WERI-Rb-1 (cell line): ENCODE data around the gene DTHD1.

Experiments used
- DNase-seq: peaks from one replicate; pipeline ENCODE4 v3.0.0-alpha.2; 2020
- H3K27ac ChIP-seq: fragments of 250-450 bp; sonication (Bioruptor Pico); 2 replicates; pipeline ENCODE4 v1.5.1; 2020; ENCODE audit warnings: mild to moderate bottlenecking, moderate library complexity
- H3K27me3 ChIP-seq: fragments of 250-450 bp; sonication (Bioruptor Pico); 2 replicates; pipeline ENCODE4 v1.5.1; 2021; ENCODE audit warnings: mild to moderate bottlenecking, low read depth, moderate library complexity; ENCODE audit not compliant: insufficient read depth, severe bottlenecking
- H3K36me3 ChIP-seq: fragments of 250-450 bp; sonication (Bioruptor Pico); 2 replicates; pipeline ENCODE4 v1.5.1; 2020; ENCODE audit warnings: mild to moderate bottlenecking, moderate library complexity
- H3K4me3 ChIP-seq: 2 replicates; pipeline ENCODE4 v1.5.1; 2011; ENCODE audit warnings: low read depth, mild to moderate bottlenecking, control low read depth, low read length
- H3K9me3 ChIP-seq: fragments of 250-450 bp; sonication (Bioruptor Pico); 2 replicates; pipeline ENCODE4 v1.5.1; 2021; ENCODE audit warnings: mild to moderate bottlenecking, moderate library complexity; ENCODE audit not compliant: severe bottlenecking
- TF ChIP-seq, protein P1 (sequence below): IDR thresholded peaks from 2 replicates; pipeline ENCODE4 v1.5.1; 2011; ENCODE audit warnings: low read depth, mild to moderate bottlenecking, control low read depth, inconsistent platforms, low read length

DTHD1 gene

DNA sequence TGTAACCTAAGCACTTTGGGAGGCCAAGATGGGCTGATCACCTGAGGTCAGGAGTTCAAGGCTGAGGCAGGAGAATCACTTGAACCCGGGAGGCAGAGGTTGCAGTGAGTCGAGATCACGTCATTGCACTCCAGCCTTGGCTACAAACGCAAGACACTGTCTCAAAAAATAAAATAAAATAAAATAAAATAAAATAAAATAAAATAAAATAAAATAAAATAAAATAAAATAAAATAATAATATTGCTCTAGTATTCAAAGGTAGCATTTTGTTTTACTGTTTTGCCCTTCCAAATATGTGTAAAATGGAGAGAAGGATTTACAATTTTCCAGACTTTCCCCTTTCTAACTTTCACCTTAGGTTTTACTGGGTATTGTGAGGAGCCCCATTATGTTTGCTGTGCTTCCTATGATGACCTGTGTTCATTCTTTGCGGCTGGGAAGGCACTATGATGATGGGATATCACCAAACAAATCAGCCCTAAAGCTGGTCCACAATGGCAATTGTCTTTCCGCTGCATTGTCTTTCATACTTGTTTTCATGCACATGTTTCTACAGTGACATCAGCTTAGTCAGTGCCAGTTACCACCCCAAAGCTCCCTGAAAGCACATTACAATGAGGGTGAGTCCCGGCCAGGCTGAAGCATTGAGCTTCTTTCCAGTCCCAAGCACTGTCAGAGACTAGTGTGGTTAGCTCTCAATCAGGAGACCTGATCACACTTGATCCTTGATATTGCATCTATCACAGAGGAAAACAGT lies 50.8 kb downstream of the DTHD1 start:
- H3K9me3 ChIP-seq: no peaks in the 10 kb centered on the region
- H3K27me3 ChIP-seq: peaks cover 84% of the 10 kb centered on the region
- H3K4me3 ChIP-seq: no peak overlapping the region
- H3K27ac ChIP-seq: no peak overlapping the region
- DNase-seq: no peak
- no peaks in the 10 kb centered on the region for H3K36me3 ChIP-seq
- TF ChIP-seq, protein P1, sequence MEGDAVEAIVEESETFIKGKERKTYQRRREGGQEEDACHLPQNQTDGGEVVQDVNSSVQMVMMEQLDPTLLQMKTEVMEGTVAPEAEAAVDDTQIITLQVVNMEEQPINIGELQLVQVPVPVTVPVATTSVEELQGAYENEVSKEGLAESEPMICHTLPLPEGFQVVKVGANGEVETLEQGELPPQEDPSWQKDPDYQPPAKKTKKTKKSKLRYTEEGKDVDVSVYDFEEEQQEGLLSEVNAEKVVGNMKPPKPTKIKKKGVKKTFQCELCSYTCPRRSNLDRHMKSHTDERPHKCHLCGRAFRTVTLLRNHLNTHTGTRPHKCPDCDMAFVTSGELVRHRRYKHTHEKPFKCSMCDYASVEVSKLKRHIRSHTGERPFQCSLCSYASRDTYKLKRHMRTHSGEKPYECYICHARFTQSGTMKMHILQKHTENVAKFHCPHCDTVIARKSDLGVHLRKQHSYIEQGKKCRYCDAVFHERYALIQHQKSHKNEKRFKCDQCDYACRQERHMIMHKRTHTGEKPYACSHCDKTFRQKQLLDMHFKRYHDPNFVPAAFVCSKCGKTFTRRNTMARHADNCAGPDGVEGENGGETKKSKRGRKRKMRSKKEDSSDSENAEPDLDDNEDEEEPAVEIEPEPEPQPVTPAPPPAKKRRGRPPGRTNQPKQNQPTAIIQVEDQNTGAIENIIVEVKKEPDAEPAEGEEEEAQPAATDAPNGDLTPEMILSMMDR: no peak

DNA sequence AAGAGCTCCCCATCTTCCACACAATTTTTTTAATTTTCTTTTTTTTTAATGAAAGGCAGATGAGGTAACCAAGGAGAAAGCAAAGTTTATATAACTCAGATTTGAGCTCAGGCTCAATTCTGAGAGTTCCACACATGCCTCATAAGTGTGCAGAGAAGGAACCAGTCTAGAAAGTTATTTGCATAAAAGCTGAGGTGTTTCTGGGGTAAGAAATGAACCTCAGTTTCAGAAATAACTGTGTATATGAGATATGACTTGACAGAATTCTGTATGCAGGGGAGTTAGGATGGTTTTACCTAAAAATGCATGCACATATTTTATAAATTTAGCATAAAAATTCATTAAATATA lies 51.3 kb downstream of the DTHD1 start:
- H3K36me3 ChIP-seq: no peaks in the 10 kb centered on the region
- H3K9me3 ChIP-seq: no peaks in the 10 kb centered on the region
- TF ChIP-seq, protein P1: no peak
- no peak for DNase-seq
- peaks cover 79% of the 10 kb centered on the region for H3K27me3 ChIP-seq
- H3K4me3 ChIP-seq: no peak overlapping the region
- no peak overlapping the region for H3K27ac ChIP-seq

DNA sequence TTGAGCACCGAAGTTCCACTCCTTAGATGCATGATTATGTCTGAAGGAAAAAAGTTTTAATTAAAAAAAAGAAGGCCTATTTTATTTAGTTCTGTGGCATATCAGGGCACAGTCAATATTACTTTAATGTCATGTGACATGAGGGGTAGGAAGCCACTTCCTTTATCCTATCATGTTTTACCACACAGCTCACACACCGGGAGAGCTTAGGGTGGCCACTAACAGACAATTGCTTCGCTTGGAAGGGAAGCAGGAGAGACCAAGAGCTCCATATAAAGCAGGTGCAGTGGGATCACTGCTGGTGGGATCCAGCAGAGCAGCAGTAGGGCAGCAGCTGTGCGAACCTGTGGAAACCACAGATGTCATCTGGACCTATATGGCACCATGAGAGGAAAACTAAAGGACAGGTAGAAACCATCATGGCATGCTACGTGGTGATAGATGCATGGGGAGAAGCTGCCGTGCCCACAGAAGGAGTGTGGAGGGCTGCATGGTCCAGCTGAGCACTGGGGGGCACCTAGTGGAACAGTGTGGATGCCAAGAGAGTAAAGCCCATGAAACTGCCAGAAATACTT lies 52.0 kb downstream of the DTHD1 start:
- TF ChIP-seq, protein P1: no peak
- Histone ChIP-seq H3K36me3 (no peaks in the 10 kb centered on the region), H3K4me3 (no peak overlapping the region), H3K27ac (no peak overlapping the region), H3K27me3 (peaks cover 80% of the 10 kb centered on the region), H3K9me3 (no peaks in the 10 kb centered on the region)
- no peak for DNase-seq

DNA sequence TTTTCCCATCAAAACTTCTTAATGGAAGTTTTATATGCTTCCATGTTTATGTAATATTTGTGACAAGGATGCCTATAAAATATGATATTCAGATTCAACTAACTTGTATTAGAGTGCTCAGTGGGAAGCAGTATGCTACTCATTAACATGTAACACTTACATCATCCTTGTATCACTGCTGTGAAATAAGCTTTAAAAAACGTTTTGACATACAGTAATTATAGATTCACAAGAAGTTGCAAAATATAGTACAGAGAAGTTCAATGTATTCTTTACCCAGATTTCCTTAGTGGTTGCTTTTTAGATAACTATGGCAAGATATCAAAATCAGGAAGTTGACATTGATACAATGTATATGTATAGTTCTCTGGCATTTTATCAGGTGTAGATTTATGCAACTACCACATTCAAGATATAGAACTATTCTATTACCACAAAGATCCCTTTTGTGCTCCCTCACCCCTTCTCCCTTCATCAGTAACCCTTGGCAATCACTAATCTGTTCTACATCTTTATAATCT lies 56.3 kb downstream of the DTHD1 start:
- Histone ChIP-seq H3K4me3 (no peak overlapping the region), H3K27ac (no peak overlapping the region), H3K36me3 (no peaks in the 10 kb centered on the region), H3K9me3 (no peaks in the 10 kb centered on the region), H3K27me3 (peaks cover 83% of the 10 kb centered on the region)
- no peak for DNase-seq
- TF ChIP-seq, protein P1: no peak

DNA sequence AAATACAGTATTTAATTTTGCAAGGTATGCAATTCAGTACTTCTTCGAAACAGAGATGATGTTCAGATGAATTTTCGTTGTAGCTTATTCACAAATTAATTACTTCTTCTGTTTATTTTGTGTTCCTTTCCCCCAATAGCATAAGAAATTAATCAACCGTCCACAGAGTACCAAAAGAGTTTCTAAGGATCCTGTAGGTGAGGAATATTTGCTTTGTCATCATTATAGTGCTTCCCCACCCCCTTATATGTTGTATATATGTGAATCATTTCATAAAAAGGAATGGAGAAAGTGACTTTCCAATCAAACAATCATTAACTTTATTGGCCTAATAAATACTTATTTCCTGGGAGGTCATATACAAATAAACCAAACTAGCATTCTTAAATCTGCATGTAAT lies 57.6 kb downstream of the DTHD1 start:
- H3K36me3 ChIP-seq: no peaks in the 10 kb centered on the region
- no peak overlapping the region for H3K27ac ChIP-seq
- DNase-seq: no peak
- H3K4me3 ChIP-seq: no peak overlapping the region
- H3K9me3 ChIP-seq: no peaks in the 10 kb centered on the region
- TF ChIP-seq, protein P1: no peak
- peaks cover 83% of the 10 kb centered on the region for H3K27me3 ChIP-seq
